ENCODE data around the gene PPM1J.

Gene PPM1J

DNA sequence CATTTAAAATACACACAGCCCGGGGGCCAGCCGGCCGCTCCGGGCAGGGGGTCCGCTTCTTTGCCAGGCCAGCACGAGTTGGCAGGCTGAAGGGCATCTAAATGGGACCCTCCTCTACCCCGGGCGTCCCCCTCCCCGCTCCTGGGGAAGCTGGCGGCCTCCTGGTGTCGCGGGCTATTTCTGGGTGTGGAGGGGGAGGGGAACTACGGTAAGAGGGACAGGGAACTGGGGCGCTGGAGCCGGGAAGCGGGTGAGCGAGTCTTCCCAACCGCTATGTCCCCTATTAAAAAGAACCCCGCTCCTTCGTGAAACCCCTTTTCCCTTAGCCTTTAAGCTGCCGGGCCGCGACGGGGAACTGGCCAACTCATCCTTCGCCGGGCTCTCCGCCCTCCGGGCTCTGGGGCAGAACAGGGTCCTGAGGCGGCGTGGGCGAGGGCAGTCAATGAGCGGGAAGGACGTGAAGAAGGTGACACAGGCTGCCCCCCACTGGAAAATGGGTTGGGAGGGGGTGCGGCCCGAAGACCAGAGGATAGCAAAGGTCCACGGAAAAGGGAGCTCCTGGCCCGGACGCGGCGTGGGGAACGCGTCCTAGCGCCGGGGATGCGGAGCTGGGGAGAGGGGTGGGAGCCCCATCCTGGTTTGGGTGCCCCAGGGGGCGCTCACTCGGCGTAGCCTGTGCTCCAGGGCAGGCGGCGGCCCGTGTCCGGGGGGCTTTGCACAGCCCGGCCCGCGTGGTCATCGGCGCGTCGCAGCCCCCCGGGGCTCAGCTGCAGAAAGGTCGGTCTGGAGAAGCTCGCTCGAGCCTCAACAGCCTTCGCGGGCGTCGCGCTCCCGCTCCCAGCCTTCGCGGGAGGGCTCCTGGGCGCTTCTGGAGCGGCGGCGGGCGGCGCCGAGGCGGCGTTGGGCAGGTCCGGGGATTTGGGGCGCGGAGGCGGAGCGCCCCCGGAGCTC, 544 bp downstream of the PPM1J start:
- no peaks in the 10 kb centered on the region for H3K9me3 ChIP-seq (ENCODE audit: insufficient read depth, low read depth, low read length)
- peak overlapping the region; percentile 72 for H2AFZ ChIP-seq (ENCODE audit: low read length)
- H3K27me3 ChIP-seq (ENCODE audit: insufficient read depth, low read length, poor library complexity, severe bottlenecking) = no peaks in the 10 kb centered on the region
- H3K36me3 ChIP-seq (ENCODE audit: insufficient read depth, low read length) = no peaks in the 10 kb centered on the region
- H3K4me3 ChIP-seq (ENCODE audit: low read length, poor library complexity, severe bottlenecking) = peak overlapping the region; percentile 76
- TF ChIP-seq, protein P1, sequence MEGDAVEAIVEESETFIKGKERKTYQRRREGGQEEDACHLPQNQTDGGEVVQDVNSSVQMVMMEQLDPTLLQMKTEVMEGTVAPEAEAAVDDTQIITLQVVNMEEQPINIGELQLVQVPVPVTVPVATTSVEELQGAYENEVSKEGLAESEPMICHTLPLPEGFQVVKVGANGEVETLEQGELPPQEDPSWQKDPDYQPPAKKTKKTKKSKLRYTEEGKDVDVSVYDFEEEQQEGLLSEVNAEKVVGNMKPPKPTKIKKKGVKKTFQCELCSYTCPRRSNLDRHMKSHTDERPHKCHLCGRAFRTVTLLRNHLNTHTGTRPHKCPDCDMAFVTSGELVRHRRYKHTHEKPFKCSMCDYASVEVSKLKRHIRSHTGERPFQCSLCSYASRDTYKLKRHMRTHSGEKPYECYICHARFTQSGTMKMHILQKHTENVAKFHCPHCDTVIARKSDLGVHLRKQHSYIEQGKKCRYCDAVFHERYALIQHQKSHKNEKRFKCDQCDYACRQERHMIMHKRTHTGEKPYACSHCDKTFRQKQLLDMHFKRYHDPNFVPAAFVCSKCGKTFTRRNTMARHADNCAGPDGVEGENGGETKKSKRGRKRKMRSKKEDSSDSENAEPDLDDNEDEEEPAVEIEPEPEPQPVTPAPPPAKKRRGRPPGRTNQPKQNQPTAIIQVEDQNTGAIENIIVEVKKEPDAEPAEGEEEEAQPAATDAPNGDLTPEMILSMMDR (conservative IDR thresholded peaks at IDR 0.05; ENCODE audit: low read length) = 0 out of 2 replicates have a peak, but pooled peaks have one; percentile 19
- TF ChIP-seq EZH2phosphoT487 (IDR thresholded peaks at IDR 0.05; ENCODE audit: borderline replicate concordance) = no peak
- H3F3A ChIP-seq (ENCODE audit: low read depth) = no peaks in the 10 kb centered on the region
- no peaks in the 10 kb centered on the region for H3K9me2 ChIP-seq (replicated peaks; ENCODE audit: low read depth, low read length)
- peaks cover 7% of the 10 kb centered on the region for H3K4me1 ChIP-seq (ENCODE audit: insufficient read depth, low read length, poor library complexity, severe bottlenecking)
- H3K79me2 ChIP-seq (ENCODE audit: insufficient read depth, low read length) = no peaks in the 10 kb centered on the region
- H3K4me2 ChIP-seq (ENCODE audit: low read depth, low read length, poor library complexity, severe bottlenecking) = peak overlapping the region; percentile 88
- no peaks in the 10 kb centered on the region for H4K20me1 ChIP-seq (ENCODE audit: insufficient read depth, low read length, poor library complexity, severe bottlenecking)
- no peak overlapping the region for H3K9ac ChIP-seq (ENCODE audit: low read depth, low read length, poor library complexity, severe bottlenecking)

DNA sequence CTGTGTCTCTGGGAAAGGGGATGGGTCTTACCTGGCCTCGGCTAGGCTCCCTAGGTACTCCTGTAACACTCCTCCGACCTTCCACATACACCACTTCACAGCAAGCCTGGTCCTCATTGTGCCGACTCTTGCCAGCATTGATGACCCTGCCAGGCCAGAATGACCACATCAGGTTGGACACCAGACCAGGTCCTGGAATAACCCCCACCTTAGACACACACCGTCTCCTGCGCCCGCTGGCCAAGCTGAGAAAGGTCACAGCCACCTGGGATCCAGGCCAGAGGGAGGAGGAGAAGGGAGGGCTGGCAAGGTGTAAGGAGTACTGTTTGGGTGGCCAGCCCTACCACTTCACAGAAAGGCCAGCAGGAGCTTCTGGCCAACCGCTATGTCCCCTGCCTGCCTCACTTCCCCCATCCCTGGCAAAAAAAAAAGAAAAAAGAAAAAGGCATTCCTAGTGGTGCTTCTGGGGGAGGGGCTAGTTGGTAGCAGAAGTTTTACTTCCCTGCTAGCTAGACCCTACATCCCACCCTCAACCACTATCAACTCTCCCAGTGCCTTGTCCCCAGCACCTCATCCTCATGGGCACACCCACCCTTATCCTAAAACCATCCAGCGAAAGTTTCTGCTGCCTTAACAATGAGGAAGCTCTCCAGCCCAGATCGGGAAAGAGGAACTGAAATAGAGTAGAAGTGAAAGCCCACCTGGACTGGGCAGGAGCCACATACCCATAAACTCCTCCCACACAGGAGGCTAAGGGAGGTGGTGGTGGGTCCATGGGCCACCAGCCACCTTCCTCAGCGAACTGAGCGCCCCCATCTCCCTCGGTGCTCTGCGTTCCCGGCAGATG, 1.4 kb downstream of the PPM1J start:
- no peak overlapping the region for H2AFZ ChIP-seq (ENCODE audit: low read length)
- no peaks in the 10 kb centered on the region for H3F3A ChIP-seq (ENCODE audit: low read depth)
- no peaks in the 10 kb centered on the region for H3K36me3 ChIP-seq (ENCODE audit: insufficient read depth, low read length)
- TF ChIP-seq EZH2phosphoT487 (IDR thresholded peaks at IDR 0.05; ENCODE audit: borderline replicate concordance) = no peak
- TF ChIP-seq, protein P1 (conservative IDR thresholded peaks at IDR 0.05; ENCODE audit: low read length) = no peak
- H3K4me3 ChIP-seq (ENCODE audit: low read length, poor library complexity, severe bottlenecking) = no peak overlapping the region
- H3K9ac ChIP-seq (ENCODE audit: low read depth, low read length, poor library complexity, severe bottlenecking) = no peak overlapping the region
- H3K9me2 ChIP-seq (replicated peaks; ENCODE audit: low read depth, low read length) = no peaks in the 10 kb centered on the region
- peaks cover 7% of the 10 kb centered on the region for H3K4me1 ChIP-seq (ENCODE audit: insufficient read depth, low read length, poor library complexity, severe bottlenecking)
- H3K79me2 ChIP-seq (ENCODE audit: insufficient read depth, low read length) = no peaks in the 10 kb centered on the region
- no peaks in the 10 kb centered on the region for H3K9me3 ChIP-seq (ENCODE audit: insufficient read depth, low read depth, low read length)
- no peaks in the 10 kb centered on the region for H3K27me3 ChIP-seq (ENCODE audit: insufficient read depth, low read length, poor library complexity, severe bottlenecking)
- no peaks in the 10 kb centered on the region for H4K20me1 ChIP-seq (ENCODE audit: insufficient read depth, low read length, poor library complexity, severe bottlenecking)
- no peak overlapping the region for H3K4me2 ChIP-seq (ENCODE audit: low read depth, low read length, poor library complexity, severe bottlenecking)

DNA sequence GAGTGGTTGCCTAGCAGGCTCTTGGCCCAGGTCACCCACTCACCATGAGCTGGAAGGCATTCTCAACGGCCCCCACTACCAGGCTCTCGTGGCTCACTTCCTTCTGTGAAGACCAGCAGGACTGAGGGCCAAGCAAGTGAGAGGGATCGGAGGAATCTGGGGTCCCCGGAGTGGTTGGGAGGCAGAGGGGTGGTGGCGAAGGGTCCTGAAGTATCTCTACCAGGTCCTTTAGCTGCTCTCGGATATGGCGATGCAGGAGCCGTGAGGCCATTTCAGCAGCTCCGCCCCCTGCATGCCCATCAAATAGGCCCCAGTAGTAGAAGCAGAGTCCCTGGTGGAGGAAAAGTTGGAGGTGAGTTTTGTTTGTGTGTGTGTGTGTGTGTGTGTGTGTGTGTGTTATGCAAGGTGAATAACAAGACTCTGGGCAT, 2.4 kb downstream of the PPM1J start:
- H3K27me3 ChIP-seq (ENCODE audit: insufficient read depth, low read length, poor library complexity, severe bottlenecking) = no peaks in the 10 kb centered on the region
- H3K9ac ChIP-seq (ENCODE audit: low read depth, low read length, poor library complexity, severe bottlenecking) = no peak overlapping the region
- peaks cover 8% of the 10 kb centered on the region for H3K4me1 ChIP-seq (ENCODE audit: insufficient read depth, low read length, poor library complexity, severe bottlenecking)
- no peak overlapping the region for H3K4me2 ChIP-seq (ENCODE audit: low read depth, low read length, poor library complexity, severe bottlenecking)
- no peaks in the 10 kb centered on the region for H3F3A ChIP-seq (ENCODE audit: low read depth)
- TF ChIP-seq, protein P1 (conservative IDR thresholded peaks at IDR 0.05; ENCODE audit: low read length) = no peak
- no peak for TF ChIP-seq EZH2phosphoT487 (IDR thresholded peaks at IDR 0.05; ENCODE audit: borderline replicate concordance)
- no peaks in the 10 kb centered on the region for H3K36me3 ChIP-seq (ENCODE audit: insufficient read depth, low read length)
- no peak overlapping the region for H3K4me3 ChIP-seq (ENCODE audit: low read length, poor library complexity, severe bottlenecking)
- no peaks in the 10 kb centered on the region for H3K9me2 ChIP-seq (replicated peaks; ENCODE audit: low read depth, low read length)
- no peaks in the 10 kb centered on the region for H3K9me3 ChIP-seq (ENCODE audit: insufficient read depth, low read depth, low read length)
- no peak overlapping the region for H2AFZ ChIP-seq (ENCODE audit: low read length)
- H3K79me2 ChIP-seq (ENCODE audit: insufficient read depth, low read length) = no peaks in the 10 kb centered on the region
- no peaks in the 10 kb centered on the region for H4K20me1 ChIP-seq (ENCODE audit: insufficient read depth, low read length, poor library complexity, severe bottlenecking)

Data from Loucy (cell line).